Liver (tissue), 9 donors: ENCODE measurements around the gene RGL1. TPM values are rescaled to one million over a fixed set of nuclear protein-coding genes. Genes with fewer than 3 reads are reported as not detected.

Experiments used
- DNase-seq: peaks from one replicate; pipeline ENCODE4 v3.0.0-alpha.2; 2017; ENCODE audit warnings: low spot score
- H3K27ac ChIP-seq, 2 donors: one replicate each; pipeline ENCODE4 v1.7.0; 2013; ENCODE audit warnings: inconsistent platforms in 2 of 2, low read length in 2 of 2, control low read depth in 1 of 2, low read depth in 1 of 2, mild to moderate bottlenecking in 1 of 2
- H3K27me3 ChIP-seq, 4 donors: one replicate each; pipeline versions ENCODE4 v1.6.1 to v1.7.0; 2013; ENCODE audit warnings: low read length in 3 of 4, inconsistent platforms in 1 of 4, mild to moderate bottlenecking in 1 of 4, moderate library complexity in 1 of 4; ENCODE audit not compliant: control insufficient read depth in 4 of 4, insufficient read depth in 4 of 4
- H3K36me3 ChIP-seq, 4 donors: one replicate each; pipeline versions ENCODE4 v1.6.1 to v1.7.0; 2013; ENCODE audit warnings: low read length in 3 of 4, mild to moderate bottlenecking in 3 of 4, low read depth in 1 of 4, moderate library complexity in 1 of 4; ENCODE audit not compliant: control insufficient read depth in 4 of 4, insufficient read depth in 3 of 4
- H3K4me1 ChIP-seq, 4 donors: one replicate each; pipeline versions ENCODE4 v1.6.1 to v1.7.0; 2013; ENCODE audit warnings: low read length in 3 of 4, mild to moderate bottlenecking in 3 of 4, moderate library complexity in 1 of 4; ENCODE audit not compliant: control insufficient read depth in 4 of 4, insufficient read depth in 4 of 4
- H3K4me3 ChIP-seq, 3 donors: one replicate each; pipeline versions ENCODE4 v1.6.1 to v1.7.0; 2013; ENCODE audit warnings: low read length in 3 of 3, control low read depth in 1 of 3, low read depth in 1 of 3, mild to moderate bottlenecking in 1 of 3
- H3K9ac ChIP-seq, 2 donors: one replicate each; pipeline ENCODE4 v1.7.0; 2013; ENCODE audit warnings: low read length in 2 of 2, mild to moderate bottlenecking in 2 of 2, moderate library complexity in 2 of 2, control low read depth in 1 of 2, low read depth in 1 of 2
- H3K9me3 ChIP-seq, 4 donors: one replicate each; pipeline versions ENCODE4 v1.6.1 to v1.7.0; 2013; ENCODE audit warnings: low read length in 3 of 4; ENCODE audit not compliant: control insufficient read depth in 4 of 4
- CTCF ChIP-seq: fragments of 150-350 bp; IDR thresholded peaks from 2 replicates; pipeline ENCODE4 v1.5.1; 2017; ENCODE audit warnings: improper control_type of control experiment, low read depth, low read length; ENCODE audit not compliant: missing input control
- EGR1 ChIP-seq, 2 donors: IDR thresholded peaks; 2 replicates each; pipeline ENCODE4 v1.6.1; 2016 to 2018; ENCODE audit warnings: antibody characterized with exemption in 2 of 2, low read depth in 2 of 2
- FOXA1 ChIP-seq: IDR thresholded peaks from 2 replicates; pipeline ENCODE4 v1.6.1; 2016; ENCODE audit warnings: antibody characterized with exemption
- GABPA ChIP-seq, 2 donors: IDR thresholded peaks in 1 of 2; conservative IDR thresholded peaks in 1 of 2; 2 replicates each; pipeline ENCODE4 v1.6.1; 2016; ENCODE audit warnings: antibody characterized with exemption in 2 of 2, mild to moderate bottlenecking in 1 of 2, moderate library complexity in 1 of 2
- HNF4G ChIP-seq: IDR thresholded peaks from 2 replicates; pipeline ENCODE4 v1.6.1; 2016; ENCODE audit warnings: antibody characterized with exemption
- JUND ChIP-seq, 2 donors: IDR thresholded peaks; 2 replicates each; pipeline ENCODE4 v1.6.1; 2016; ENCODE audit warnings: antibody characterized with exemption in 2 of 2
- NR2F2 ChIP-seq: IDR thresholded peaks from 2 replicates; pipeline ENCODE4 v1.6.1; 2016; ENCODE audit warnings: antibody characterized with exemption
- RAD21 ChIP-seq, 2 donors: IDR thresholded peaks; 2 replicates each; pipeline ENCODE4 v1.6.1; 2016; ENCODE audit warnings: antibody characterized with exemption in 2 of 2, mild to moderate bottlenecking in 2 of 2
- RXRA ChIP-seq, 2 donors: IDR thresholded peaks; 2 replicates each; pipeline ENCODE4 v1.6.1; 2017 to 2018; ENCODE audit warnings: antibody characterized with exemption in 2 of 2, mild to moderate bottlenecking in 1 of 2
- TAF1 ChIP-seq: conservative IDR thresholded peaks from 2 replicates; pipeline ENCODE4 v1.6.1; 2016; ENCODE audit warnings: antibody characterized with exemption, mild to moderate bottlenecking
- YY1 ChIP-seq: IDR thresholded peaks from 2 replicates; pipeline ENCODE4 v1.6.1; 2016; ENCODE audit warnings: antibody characterized with exemption, mild to moderate bottlenecking
- ZBTB33 ChIP-seq: IDR thresholded peaks from 2 replicates; pipeline ENCODE4 v1.6.1; 2016; ENCODE audit warnings: antibody characterized with exemption
- WGBS: extraction: QIAGEN DNeasy Blood & Tissue Kit; methylation state at CpG from one replicate; pipeline ENCODE4 v1.1.7; 2013; 5-methylcytosine and 5-hydroxymethylcytosine counted together
- polyA plus RNA-seq, 2 donors: library from polyadenylated mRNA; stranded (reverse) in 1 of 2; unstranded in 1 of 2; fragments of 200-250 nt in 1 of 2; fragments of >200 nt in 1 of 2; fragmentation: Nextera tagmentation in 1 of 2; extraction: Ambion mirVana in 1 of 2; gene quantifications; one replicate each; pipeline versions ENCODE4 v1.2.1 to v1.2.3, GENCODE V29; 2013 to 2015
- total RNA-seq, 2 donors: library from RNA; depleted of rRNA; stranded (reverse); fragments of >200 nt; gene quantifications; one replicate each; pipeline ENCODE4 v1.2.3, GENCODE V29; 2014
- TF ChIP-seq, protein P1 (sequence below): IDR thresholded peaks from 2 replicates; pipeline ENCODE4 v1.6.1; 2016; ENCODE audit warnings: antibody characterized with exemption
- TF ChIP-seq, protein P2 (sequence below): IDR thresholded peaks from 2 replicates; pipeline ENCODE4 v1.6.1; 2016; ENCODE audit warnings: antibody characterized with exemption, mild to moderate bottlenecking
- TF ChIP-seq, protein P3 (sequence below): IDR thresholded peaks from 2 replicates; pipeline ENCODE4 v1.6.1; 2016; ENCODE audit warnings: antibody characterized with exemption
- donor health status: healthy.
- donor health status: healthy.
- donor health status: healthy.
- donor health status: healthy.
- donor health status: healthy.

Gene RGL1
- total and polyA plus RNA-seq, 4 donors, result 3.9 to 15.3 (median 8.9) TPM

DNA sequence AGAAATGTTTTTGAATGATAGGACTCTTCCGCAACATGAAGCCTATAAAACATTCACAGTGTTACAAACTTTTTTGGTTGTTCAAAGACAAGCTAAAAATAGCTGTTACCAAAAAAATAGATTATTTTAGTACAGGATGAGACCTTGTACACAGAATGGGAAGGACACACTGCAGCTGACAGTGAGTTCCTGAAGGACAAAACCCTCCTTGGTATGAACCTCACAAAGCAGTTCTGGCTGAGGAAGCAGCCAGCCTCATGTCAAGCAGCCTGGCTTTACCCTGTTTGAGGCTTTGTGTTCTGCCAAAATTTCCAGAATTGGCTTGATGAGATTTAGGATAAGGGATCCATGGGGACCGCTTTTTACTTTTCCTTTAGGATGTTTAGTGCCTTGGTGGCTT lies 93.7 kb downstream of the RGL1 start:
- WGBS, result 66% methylated on average over 2 of the region's 2 CpGs
- H3K36me3 ChIP-seq, result peaks cover 0 to 3% (median under 1%) of the 10 kb centered on the region in 4 donors
- no peaks in the 10 kb centered on the region for H3K27me3 ChIP-seq
- no peak overlapping the region for H3K9ac ChIP-seq
- H3K4me1 ChIP-seq, result no peaks in the 10 kb centered on the region
- H3K4me3 ChIP-seq, result no peak overlapping the region
- no peak for DNase-seq
- no peaks in the 10 kb centered on the region for H3K9me3 ChIP-seq
- TF ChIP-seq FOXA1, result no peak
- no peak for TF ChIP-seq EGR1 (IDR thresholded peaks at IDR 0.05; ENCODE audit: low read depth in 2 of 2)
- TF ChIP-seq RAD21 (IDR thresholded peaks at IDR 0.05), result no peak
- TF ChIP-seq, protein P1, sequence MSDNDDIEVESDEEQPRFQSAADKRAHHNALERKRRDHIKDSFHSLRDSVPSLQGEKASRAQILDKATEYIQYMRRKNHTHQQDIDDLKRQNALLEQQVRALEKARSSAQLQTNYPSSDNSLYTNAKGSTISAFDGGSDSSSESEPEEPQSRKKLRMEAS, result no peak
- no peak for TF ChIP-seq HNF4G
- no peak for TF ChIP-seq NR2F2
- TF ChIP-seq, protein P2, sequence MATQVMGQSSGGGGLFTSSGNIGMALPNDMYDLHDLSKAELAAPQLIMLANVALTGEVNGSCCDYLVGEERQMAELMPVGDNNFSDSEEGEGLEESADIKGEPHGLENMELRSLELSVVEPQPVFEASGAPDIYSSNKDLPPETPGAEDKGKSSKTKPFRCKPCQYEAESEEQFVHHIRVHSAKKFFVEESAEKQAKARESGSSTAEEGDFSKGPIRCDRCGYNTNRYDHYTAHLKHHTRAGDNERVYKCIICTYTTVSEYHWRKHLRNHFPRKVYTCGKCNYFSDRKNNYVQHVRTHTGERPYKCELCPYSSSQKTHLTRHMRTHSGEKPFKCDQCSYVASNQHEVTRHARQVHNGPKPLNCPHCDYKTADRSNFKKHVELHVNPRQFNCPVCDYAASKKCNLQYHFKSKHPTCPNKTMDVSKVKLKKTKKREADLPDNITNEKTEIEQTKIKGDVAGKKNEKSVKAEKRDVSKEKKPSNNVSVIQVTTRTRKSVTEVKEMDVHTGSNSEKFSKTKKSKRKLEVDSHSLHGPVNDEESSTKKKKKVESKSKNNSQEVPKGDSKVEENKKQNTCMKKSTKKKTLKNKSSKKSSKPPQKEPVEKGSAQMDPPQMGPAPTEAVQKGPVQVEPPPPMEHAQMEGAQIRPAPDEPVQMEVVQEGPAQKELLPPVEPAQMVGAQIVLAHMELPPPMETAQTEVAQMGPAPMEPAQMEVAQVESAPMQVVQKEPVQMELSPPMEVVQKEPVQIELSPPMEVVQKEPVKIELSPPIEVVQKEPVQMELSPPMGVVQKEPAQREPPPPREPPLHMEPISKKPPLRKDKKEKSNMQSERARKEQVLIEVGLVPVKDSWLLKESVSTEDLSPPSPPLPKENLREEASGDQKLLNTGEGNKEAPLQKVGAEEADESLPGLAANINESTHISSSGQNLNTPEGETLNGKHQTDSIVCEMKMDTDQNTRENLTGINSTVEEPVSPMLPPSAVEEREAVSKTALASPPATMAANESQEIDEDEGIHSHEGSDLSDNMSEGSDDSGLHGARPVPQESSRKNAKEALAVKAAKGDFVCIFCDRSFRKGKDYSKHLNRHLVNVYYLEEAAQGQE, result no peak
- TF ChIP-seq YY1, result no peak
- no peak for TF ChIP-seq TAF1
- no peak for TF ChIP-seq JUND (IDR thresholded peaks at IDR 0.05)
- TF ChIP-seq, protein P3, sequence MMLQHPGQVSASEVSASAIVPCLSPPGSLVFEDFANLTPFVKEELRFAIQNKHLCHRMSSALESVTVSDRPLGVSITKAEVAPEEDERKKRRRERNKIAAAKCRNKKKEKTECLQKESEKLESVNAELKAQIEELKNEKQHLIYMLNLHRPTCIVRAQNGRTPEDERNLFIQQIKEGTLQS, result no peak
- no peak for TF ChIP-seq ZBTB33
- no peak for TF ChIP-seq GABPA (IDR thresholded peaks at IDR 0.05 in 1 of 2, conservative IDR thresholded peaks at IDR 0.05 in 1 of 2)
- TF ChIP-seq RXRA (IDR thresholded peaks at IDR 0.05), result no peak
- H3K27ac ChIP-seq, result no peak overlapping the region

DNA sequence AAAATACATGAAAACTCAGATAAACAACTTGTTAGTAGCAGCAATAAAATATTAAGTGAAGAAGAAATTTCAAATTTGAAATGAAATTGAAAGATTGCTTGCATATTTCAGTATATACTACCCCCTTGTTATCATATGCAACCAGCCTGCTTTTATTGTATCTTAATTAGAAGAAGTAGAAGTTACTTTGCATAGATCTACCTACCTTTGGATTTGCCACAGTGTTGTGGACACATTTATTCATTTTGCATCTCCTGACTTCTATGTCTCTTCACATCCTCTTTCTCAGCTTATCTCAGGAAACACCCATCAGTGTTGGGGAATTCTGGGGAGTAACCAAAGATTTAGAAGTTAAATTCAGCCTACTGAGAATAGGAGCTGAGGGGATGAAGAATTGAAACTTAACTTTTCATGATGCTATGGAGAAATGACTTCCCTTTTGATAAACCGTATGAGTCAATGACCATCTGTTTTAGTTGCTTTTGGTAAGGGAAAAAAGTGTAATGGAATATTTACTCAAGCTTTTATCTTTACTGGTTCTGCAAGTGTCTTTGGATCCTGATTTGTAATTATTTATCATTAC lies 96.9 kb downstream of the RGL1 start:
- no peak overlapping the region for H3K9ac ChIP-seq
- no peak overlapping the region for H3K4me3 ChIP-seq
- no peaks in the 10 kb centered on the region for H3K9me3 ChIP-seq
- H3K27me3 ChIP-seq, result no peaks in the 10 kb centered on the region
- H3K4me1 ChIP-seq, result no peaks in the 10 kb centered on the region
- WGBS, result 58% methylated on average over 1 of the region's 1 CpG
- peak overlapping the region; percentile 33 to 35 for H3K27ac ChIP-seq
- TF ChIP-seq RAD21 (IDR thresholded peaks at IDR 0.05) (peak in 1 of 2 donors; percentile 17), JUND (IDR thresholded peaks at IDR 0.05) (peak in 1 of 2 donors; percentile 19), CTCF (no peak), NR2F2 (peak; percentile 8), RXRA (IDR thresholded peaks at IDR 0.05) (peak in 1 of 2 donors; percentile 4)
- H3K36me3 ChIP-seq, result peaks cover 0 to 7% (median 4%) of the 10 kb centered on the region in 4 donors
- no peak for DNase-seq
